ENCODE results near the gene DNAH3. TPM values are rescaled to one million over a fixed set of nuclear protein-coding genes. Genes with fewer than 3 reads are reported as not detected.

Gene DNAH3
- polyA plus RNA-seq, 4 donors, result 0.32 to 0.67 (median 0.52) TPM; not detected in 1

DNA sequence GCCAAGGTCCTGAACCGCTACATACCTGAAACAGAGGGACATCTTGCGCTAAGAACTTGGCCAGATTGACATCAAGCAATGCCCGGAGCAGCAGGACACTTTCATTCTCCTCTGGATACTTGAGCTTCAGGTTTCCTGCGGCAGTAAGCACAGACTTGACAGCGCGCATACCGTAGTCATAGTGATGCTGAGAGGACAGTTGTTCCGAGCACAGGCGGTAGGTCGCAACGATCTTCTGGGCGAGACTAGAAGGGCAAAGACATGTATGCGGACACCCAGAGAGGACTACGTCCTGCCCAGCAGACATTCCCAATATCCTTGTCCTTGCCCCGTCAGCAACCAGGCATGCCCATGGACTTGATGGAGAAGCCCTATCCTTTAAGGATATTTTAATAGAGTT lies 112.9 kb downstream of the DNAH3 start:
- Histone ChIP-seq H3K27me3 (ENCODE audit: control insufficient read depth in 3 of 3, insufficient read depth in 3 of 3, low read length in 3 of 3) (no peaks in the 10 kb centered on the region), H3K4me3 (ENCODE audit: low read depth in 1 of 3, low read length in 3 of 3) (no peak overlapping the region), H3K27ac (ENCODE audit: low read depth in 1 of 3, low read length in 2 of 3) (no peak overlapping the region), H3K9me3 (ENCODE audit: control insufficient read depth in 2 of 2, insufficient read depth in 1 of 2, low read depth in 1 of 2, low read length in 1 of 2) (no peaks in the 10 kb centered on the region), H3K4me1 (ENCODE audit: control insufficient read depth in 3 of 3, insufficient read depth in 2 of 3, low read depth in 1 of 3, low read length in 2 of 3) (no peaks in the 10 kb centered on the region), H3K36me3 (ENCODE audit: control insufficient read depth in 3 of 3, insufficient read depth in 2 of 3, low read depth in 1 of 3, low read length in 3 of 3) (no peaks in the 10 kb centered on the region)
- 93 to 94% (median 94%) methylated on average over 15 of the region's 15 CpGs for WGBS, 3 donors
- DNase-seq (no peak), FAIRE-seq (no peak)

DNA sequence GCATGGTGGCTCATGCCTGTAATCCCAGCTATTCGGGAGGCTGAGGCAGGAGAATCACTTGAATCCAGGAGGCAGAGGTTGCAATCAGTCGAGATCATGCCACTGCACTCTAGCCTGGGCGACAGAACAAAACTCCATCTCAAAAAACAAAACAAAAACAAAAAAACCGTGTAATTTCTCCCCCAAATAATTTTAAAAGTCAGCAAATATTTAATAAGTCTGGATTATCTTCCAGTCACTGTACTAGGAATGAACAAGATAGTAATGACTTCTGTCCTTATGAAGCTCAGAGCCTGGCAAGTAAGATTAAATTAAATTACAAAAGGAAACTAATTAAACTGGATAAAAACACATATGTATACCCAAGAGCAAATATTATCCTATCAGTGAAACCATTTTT lies 113.5 kb downstream of the DNAH3 start:
- no peaks in the 10 kb centered on the region for H3K9me3 ChIP-seq (ENCODE audit: control insufficient read depth in 2 of 2, insufficient read depth in 1 of 2, low read depth in 1 of 2, low read length in 1 of 2)
- FAIRE-seq (no peak), DNase-seq (no peak)
- H3K4me3 ChIP-seq (ENCODE audit: low read depth in 1 of 3, low read length in 3 of 3), result no peak overlapping the region
- no peak overlapping the region for H3K27ac ChIP-seq (ENCODE audit: low read depth in 1 of 3, low read length in 2 of 3)
- no peaks in the 10 kb centered on the region for H3K27me3 ChIP-seq (ENCODE audit: control insufficient read depth in 3 of 3, insufficient read depth in 3 of 3, low read length in 3 of 3)
- H3K36me3 ChIP-seq (ENCODE audit: control insufficient read depth in 3 of 3, insufficient read depth in 2 of 3, low read depth in 1 of 3, low read length in 3 of 3), result no peaks in the 10 kb centered on the region
- H3K4me1 ChIP-seq (ENCODE audit: control insufficient read depth in 3 of 3, insufficient read depth in 2 of 3, low read depth in 1 of 3, low read length in 2 of 3), result no peaks in the 10 kb centered on the region
- WGBS, 3 donors, result 76 to 82% (median 82%) methylated on average over 4 of the region's 4 CpGs

DNA sequence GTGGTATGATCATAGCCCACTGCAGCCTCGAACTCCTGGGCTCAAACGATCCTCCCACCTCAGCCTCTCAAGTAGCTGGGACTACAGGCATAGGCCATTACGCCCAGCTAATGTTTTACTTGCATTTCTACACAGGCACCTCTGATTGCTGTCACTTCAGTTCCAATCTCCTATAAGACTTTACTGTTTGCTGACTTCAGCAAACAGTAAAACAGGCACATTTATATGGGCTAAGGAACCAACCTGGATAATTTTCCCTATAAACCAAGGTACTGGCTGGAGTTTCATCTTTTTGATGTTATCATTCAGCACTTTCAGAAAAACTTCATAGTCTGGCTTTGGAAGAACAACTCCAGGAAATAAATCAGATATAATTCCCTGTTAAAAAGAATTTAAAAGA lies 114.2 kb downstream of the DNAH3 start:
- Histone ChIP-seq H3K4me3 (ENCODE audit: low read depth in 1 of 3, low read length in 3 of 3) (no peak overlapping the region), H3K9me3 (ENCODE audit: control insufficient read depth in 2 of 2, insufficient read depth in 1 of 2, low read depth in 1 of 2, low read length in 1 of 2) (no peaks in the 10 kb centered on the region), H3K27ac (ENCODE audit: low read depth in 1 of 3, low read length in 2 of 3) (no peak overlapping the region), H3K27me3 (ENCODE audit: control insufficient read depth in 3 of 3, insufficient read depth in 3 of 3, low read length in 3 of 3) (no peaks in the 10 kb centered on the region), H3K4me1 (ENCODE audit: control insufficient read depth in 3 of 3, insufficient read depth in 2 of 3, low read depth in 1 of 3, low read length in 2 of 3) (no peaks in the 10 kb centered on the region), H3K36me3 (ENCODE audit: control insufficient read depth in 3 of 3, insufficient read depth in 2 of 3, low read depth in 1 of 3, low read length in 3 of 3) (no peaks in the 10 kb centered on the region)
- FAIRE-seq, result no peak
- 71 to 89% (median 81%) methylated on average over 3 of the region's 3 CpGs for whole genome bisulfite sequencing, 3 donors
- peak in 1 of 2 donors; percentile 29 for DNase-seq

DNA sequence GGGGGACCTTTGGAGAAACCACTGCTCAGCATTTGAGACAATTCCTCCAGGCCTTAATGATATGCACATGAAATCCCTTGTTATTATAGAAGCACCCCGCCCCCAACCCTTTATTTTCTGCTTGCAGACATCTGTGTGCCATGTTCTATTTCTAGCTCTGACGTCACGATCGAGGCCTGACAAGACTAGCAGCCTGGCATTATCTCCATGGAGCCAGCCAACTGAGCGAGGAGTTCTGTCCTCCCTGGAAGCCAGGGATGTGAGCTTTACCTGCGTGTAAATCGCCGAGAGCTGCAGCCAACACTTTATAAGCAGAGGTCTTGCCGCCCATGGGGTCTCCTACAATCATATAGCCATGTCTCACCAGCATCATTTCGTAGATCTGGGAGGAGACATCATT lies 116.9 kb downstream of the DNAH3 start:
- no peaks in the 10 kb centered on the region for H3K4me1 ChIP-seq (ENCODE audit: control insufficient read depth in 3 of 3, insufficient read depth in 2 of 3, low read depth in 1 of 3, low read length in 2 of 3)
- WGBS, 3 donors, result 84 to 92% (median 85%) methylated on average over 10 of the region's 10 CpGs
- FAIRE-seq (no peak), DNase-seq (no peak)
- no peaks in the 10 kb centered on the region for H3K27me3 ChIP-seq (ENCODE audit: control insufficient read depth in 3 of 3, insufficient read depth in 3 of 3, low read length in 3 of 3)
- H3K27ac ChIP-seq (ENCODE audit: low read depth in 1 of 3, low read length in 2 of 3), result no peak overlapping the region
- H3K9me3 ChIP-seq (ENCODE audit: control insufficient read depth in 2 of 2, insufficient read depth in 1 of 2, low read depth in 1 of 2, low read length in 1 of 2), result no peaks in the 10 kb centered on the region
- no peak overlapping the region for H3K4me3 ChIP-seq (ENCODE audit: low read depth in 1 of 3, low read length in 3 of 3)
- no peaks in the 10 kb centered on the region for H3K36me3 ChIP-seq (ENCODE audit: control insufficient read depth in 3 of 3, insufficient read depth in 2 of 3, low read depth in 1 of 3, low read length in 3 of 3)

DNA sequence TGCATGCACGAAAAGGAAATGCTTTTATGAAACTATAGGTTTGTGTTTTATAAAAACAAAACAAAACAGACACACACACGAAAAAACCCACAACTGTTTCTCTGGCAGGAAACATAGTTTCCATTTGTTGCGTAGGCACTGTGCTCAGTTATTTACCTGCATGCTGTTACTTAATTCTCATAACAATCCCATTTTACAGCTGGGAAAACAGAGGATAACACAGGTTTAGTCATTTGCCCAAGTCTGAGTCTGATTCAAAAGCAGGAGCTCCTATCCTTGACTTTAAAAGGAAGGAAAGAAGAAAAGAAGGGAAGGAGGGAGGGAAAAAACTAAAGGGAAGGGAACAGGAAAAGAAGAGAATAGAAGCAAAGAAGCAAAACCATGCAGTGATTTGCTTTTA lies 117.4 kb downstream of the DNAH3 start:
- DNase-seq (no peak), FAIRE-seq (no peak)
- WGBS, 3 donors, result 72 to 77% (median 75%) methylated on average over 3 of the region's 3 CpGs
- H3K27ac ChIP-seq (ENCODE audit: low read depth in 1 of 3, low read length in 2 of 3), result no peak overlapping the region
- no peaks in the 10 kb centered on the region for H3K4me1 ChIP-seq (ENCODE audit: control insufficient read depth in 3 of 3, insufficient read depth in 2 of 3, low read depth in 1 of 3, low read length in 2 of 3)
- H3K36me3 ChIP-seq (ENCODE audit: control insufficient read depth in 3 of 3, insufficient read depth in 2 of 3, low read depth in 1 of 3, low read length in 3 of 3), result no peaks in the 10 kb centered on the region
- no peaks in the 10 kb centered on the region for H3K9me3 ChIP-seq (ENCODE audit: control insufficient read depth in 2 of 2, insufficient read depth in 1 of 2, low read depth in 1 of 2, low read length in 1 of 2)
- no peak overlapping the region for H3K4me3 ChIP-seq (ENCODE audit: low read depth in 1 of 3, low read length in 3 of 3)
- no peaks in the 10 kb centered on the region for H3K27me3 ChIP-seq (ENCODE audit: control insufficient read depth in 3 of 3, insufficient read depth in 3 of 3, low read length in 3 of 3)

DNA sequence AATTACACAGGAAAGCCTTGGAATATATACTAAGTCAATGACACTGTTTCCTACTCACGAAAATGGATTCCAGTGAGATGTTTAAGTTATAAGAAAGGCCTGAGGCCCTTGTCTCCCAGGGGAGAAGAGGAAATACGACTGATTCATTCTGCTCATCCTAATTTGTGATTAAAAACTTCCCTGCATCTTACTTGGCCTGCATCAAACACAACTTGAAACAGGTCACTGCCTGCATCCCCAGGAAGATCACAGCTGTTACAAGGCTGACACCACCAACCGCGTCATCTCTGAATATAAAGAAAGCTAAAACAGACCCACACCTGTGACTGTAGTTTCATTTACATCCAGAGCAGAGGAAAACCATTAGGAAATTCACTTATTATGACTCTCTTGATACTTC lies 121.9 kb downstream of the DNAH3 start:
- no peaks in the 10 kb centered on the region for H3K9me3 ChIP-seq (ENCODE audit: control insufficient read depth in 2 of 2, insufficient read depth in 1 of 2, low read depth in 1 of 2, low read length in 1 of 2)
- FAIRE-seq (no peak), DNase-seq (no peak)
- H3K27me3 ChIP-seq (ENCODE audit: control insufficient read depth in 3 of 3, insufficient read depth in 3 of 3, low read length in 3 of 3), result no peaks in the 10 kb centered on the region
- no peaks in the 10 kb centered on the region for H3K36me3 ChIP-seq (ENCODE audit: control insufficient read depth in 3 of 3, insufficient read depth in 2 of 3, low read depth in 1 of 3, low read length in 3 of 3)
- H3K4me3 ChIP-seq (ENCODE audit: low read depth in 1 of 3, low read length in 3 of 3), result no peak overlapping the region
- H3K4me1 ChIP-seq (ENCODE audit: control insufficient read depth in 3 of 3, insufficient read depth in 2 of 3, low read depth in 1 of 3, low read length in 2 of 3), result peaks cover 0 to 3% (median 0%) of the 10 kb centered on the region in 3 donors
- no peak overlapping the region for H3K27ac ChIP-seq (ENCODE audit: low read depth in 1 of 3, low read length in 2 of 3)
- WGBS, 3 donors, result 69 to 91% (median 87%) methylated on average over 4 of the region's 4 CpGs

DNA sequence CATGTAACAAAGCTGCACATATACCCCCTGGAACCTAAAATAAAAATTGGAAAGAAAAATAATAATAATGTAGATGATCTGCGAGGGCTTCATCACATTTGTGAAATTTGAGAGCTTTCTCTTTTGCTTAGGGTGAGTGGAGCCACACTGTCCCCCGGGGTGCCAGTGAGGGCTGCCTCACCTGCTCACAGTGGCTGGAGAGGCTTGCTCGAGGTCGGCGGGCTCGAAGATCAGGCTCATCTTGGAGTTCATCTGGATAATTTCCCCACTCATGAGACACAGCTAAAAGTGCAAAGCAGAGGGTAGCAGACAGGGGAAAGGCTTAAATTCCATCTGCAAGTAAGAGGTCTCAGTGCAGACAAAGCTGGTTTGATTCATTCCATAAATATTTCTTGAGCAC lies 123.8 kb downstream of the DNAH3 start:
- no peak overlapping the region for H3K4me3 ChIP-seq (ENCODE audit: low read depth in 1 of 3, low read length in 3 of 3)
- H3K4me1 ChIP-seq (ENCODE audit: control insufficient read depth in 3 of 3, insufficient read depth in 2 of 3, low read depth in 1 of 3, low read length in 2 of 3), result peaks cover 0 to 4% (median 0%) of the 10 kb centered on the region in 3 donors
- DNase-seq (no peak), FAIRE-seq (no peak)
- H3K27ac ChIP-seq (ENCODE audit: low read depth in 1 of 3, low read length in 2 of 3), result no peak overlapping the region
- WGBS, 3 donors, result 87 to 90% (median 88%) methylated on average over 6 of the region's 6 CpGs
- H3K9me3 ChIP-seq (ENCODE audit: control insufficient read depth in 2 of 2, insufficient read depth in 1 of 2, low read depth in 1 of 2, low read length in 1 of 2), result no peaks in the 10 kb centered on the region
- H3K27me3 ChIP-seq (ENCODE audit: control insufficient read depth in 3 of 3, insufficient read depth in 3 of 3, low read length in 3 of 3), result no peaks in the 10 kb centered on the region
- H3K36me3 ChIP-seq (ENCODE audit: control insufficient read depth in 3 of 3, insufficient read depth in 2 of 3, low read depth in 1 of 3, low read length in 3 of 3), result no peaks in the 10 kb centered on the region

DNA sequence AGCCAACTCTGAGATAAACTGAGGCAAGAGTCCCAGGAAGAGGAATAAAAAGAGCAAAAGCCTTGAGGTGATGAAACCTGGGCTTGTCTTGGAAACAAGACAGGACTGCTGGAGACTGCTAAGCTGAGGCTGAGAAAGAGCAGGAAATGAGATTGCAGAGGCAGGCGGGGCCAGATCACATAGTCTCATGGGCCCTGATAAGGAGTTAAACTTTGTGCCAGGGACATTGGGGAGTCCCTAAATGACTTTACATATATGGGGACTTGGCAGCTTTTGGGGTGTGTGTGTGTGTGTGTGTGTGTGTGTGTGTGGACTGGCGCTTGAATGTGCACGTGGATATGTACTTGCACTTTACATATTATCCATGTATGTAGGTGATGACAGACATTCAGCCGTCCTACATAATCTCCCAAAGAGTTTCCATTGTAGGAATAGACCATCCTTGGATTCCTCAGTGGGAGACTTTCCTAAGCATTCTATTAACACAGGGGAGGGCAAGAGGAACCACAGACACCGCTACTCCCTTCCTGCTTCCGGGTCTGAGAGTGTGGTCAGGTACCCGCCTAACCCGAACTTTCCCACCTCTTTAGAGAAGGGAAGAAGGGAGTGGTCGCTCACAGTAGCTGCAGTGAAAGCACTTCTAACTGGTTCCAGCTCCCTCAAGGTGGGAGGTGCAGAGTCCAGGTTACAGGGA lies 127.0 kb downstream of the DNAH3 start:
- Histone ChIP-seq H3K4me3 (ENCODE audit: low read depth in 1 of 3, low read length in 3 of 3) (no peak overlapping the region), H3K27ac (ENCODE audit: low read depth in 1 of 3, low read length in 2 of 3) (peak overlapping the region; percentile 30 to 61 (median 44)), H3K4me1 (ENCODE audit: control insufficient read depth in 3 of 3, insufficient read depth in 2 of 3, low read depth in 1 of 3, low read length in 2 of 3) (peaks cover 0 to 4% (median 0%) of the 10 kb centered on the region in 3 donors), H3K9me3 (ENCODE audit: control insufficient read depth in 2 of 2, insufficient read depth in 1 of 2, low read depth in 1 of 2, low read length in 1 of 2) (no peaks in the 10 kb centered on the region), H3K27me3 (ENCODE audit: control insufficient read depth in 3 of 3, insufficient read depth in 3 of 3, low read length in 3 of 3) (no peaks in the 10 kb centered on the region), H3K36me3 (ENCODE audit: control insufficient read depth in 3 of 3, insufficient read depth in 2 of 3, low read depth in 1 of 3, low read length in 3 of 3) (no peaks in the 10 kb centered on the region)
- peak; percentile 79 to 92 for DNase-seq
- no peak for FAIRE-seq
- 16 to 51% (median 28%) methylated on average over 9 of the region's 9 CpGs for WGBS, 3 donors

DNA sequence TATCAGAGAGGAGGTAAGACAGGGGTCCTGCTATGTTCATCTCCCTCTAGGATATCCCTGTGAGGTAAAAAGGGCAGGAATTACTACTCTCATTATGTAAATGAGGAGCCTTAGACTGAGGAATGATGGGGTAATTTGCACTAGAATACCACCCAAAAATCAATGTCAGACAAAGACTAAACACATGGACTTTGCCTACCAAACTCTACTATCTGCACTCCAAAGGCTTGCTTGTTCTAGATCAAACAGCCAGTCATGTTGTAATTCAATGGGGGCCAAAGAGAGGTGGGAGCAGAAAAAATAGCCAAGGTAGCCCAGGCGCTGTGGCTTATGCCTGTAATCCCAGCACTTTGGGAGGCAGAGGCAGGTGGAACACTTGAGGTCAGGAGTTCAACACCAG lies 129.3 kb downstream of the DNAH3 start:
- Histone ChIP-seq H3K36me3 (ENCODE audit: control insufficient read depth in 3 of 3, insufficient read depth in 2 of 3, low read depth in 1 of 3, low read length in 3 of 3) (peaks cover 0 to 1% (median 0%) of the 10 kb centered on the region in 3 donors), H3K9me3 (ENCODE audit: control insufficient read depth in 2 of 2, insufficient read depth in 1 of 2, low read depth in 1 of 2, low read length in 1 of 2) (no peaks in the 10 kb centered on the region), H3K4me1 (ENCODE audit: control insufficient read depth in 3 of 3, insufficient read depth in 2 of 3, low read depth in 1 of 3, low read length in 2 of 3) (peaks cover 0 to 4% (median 0%) of the 10 kb centered on the region in 3 donors), H3K27ac (ENCODE audit: low read depth in 1 of 3, low read length in 2 of 3) (no peak overlapping the region), H3K4me3 (ENCODE audit: low read depth in 1 of 3, low read length in 3 of 3) (no peak overlapping the region), H3K27me3 (ENCODE audit: control insufficient read depth in 3 of 3, insufficient read depth in 3 of 3, low read length in 3 of 3) (no peaks in the 10 kb centered on the region)
- FAIRE-seq (no peak), DNase-seq (no peak)
- 90 to 100% (median 100%) methylated on average over 1 of the region's 1 CpG for WGBS, 3 donors

All from small intestine (tissue), 7 donors.